ENCODE results near the gene WIPI1.

DNA sequence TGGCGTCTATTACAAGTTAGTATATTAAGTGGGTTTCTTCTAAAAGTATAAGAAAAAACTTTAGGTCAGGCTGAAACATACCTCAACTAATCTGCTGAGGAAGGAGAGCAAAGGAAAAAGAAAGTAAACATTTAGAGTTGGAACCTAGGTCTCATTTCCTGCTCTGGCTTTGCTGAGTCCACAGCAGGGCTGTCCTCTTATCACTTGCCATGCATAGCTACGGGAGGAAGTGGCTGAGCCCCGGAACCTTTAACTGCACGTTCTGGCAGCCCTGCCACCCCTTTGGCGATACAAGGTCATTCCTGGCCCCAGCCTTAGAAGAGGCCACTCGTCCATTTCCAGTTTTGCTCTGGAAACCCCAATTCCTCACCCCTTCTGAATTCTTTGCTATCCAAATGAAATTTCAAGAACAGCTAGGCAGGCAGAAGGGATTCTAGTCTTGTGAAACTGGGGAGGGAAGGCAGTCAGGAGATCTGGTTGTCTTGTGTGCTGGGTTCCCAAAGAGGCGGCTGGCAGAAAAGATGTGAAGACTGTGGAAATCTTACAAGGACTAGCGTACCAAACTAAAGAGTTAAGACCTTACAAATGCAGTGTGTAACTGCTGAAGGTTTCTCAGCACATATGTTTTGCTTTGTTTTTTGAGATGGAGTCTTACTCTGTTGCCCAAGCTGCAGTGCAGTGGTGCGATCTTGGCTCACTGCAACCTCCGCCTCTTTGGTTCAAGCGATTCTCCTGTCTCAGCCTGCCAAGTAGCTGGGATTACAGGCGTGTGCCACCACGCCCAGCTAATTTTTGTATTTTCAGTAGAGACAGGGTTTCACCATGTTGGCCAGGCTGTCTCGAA, 19.1 kb downstream of the WIPI1 start:
- TF ChIP-seq, protein P1, sequence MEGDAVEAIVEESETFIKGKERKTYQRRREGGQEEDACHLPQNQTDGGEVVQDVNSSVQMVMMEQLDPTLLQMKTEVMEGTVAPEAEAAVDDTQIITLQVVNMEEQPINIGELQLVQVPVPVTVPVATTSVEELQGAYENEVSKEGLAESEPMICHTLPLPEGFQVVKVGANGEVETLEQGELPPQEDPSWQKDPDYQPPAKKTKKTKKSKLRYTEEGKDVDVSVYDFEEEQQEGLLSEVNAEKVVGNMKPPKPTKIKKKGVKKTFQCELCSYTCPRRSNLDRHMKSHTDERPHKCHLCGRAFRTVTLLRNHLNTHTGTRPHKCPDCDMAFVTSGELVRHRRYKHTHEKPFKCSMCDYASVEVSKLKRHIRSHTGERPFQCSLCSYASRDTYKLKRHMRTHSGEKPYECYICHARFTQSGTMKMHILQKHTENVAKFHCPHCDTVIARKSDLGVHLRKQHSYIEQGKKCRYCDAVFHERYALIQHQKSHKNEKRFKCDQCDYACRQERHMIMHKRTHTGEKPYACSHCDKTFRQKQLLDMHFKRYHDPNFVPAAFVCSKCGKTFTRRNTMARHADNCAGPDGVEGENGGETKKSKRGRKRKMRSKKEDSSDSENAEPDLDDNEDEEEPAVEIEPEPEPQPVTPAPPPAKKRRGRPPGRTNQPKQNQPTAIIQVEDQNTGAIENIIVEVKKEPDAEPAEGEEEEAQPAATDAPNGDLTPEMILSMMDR (IDR thresholded peaks at IDR 0.05; ENCODE audit: low read depth, low read length, poor library complexity, severe bottlenecking) = no peak
- no peak for TF ChIP-seq EZH2phosphoT487 (IDR thresholded peaks at IDR 0.05; ENCODE audit: borderline replicate concordance, low read length)

All from DOHH2 (cell line).